HG02943 (cell line): ENCODE results near the gene RTN1.

Experiments used
- ATAC-seq: cut with Tn5 transposase; IDR thresholded peaks from one replicate; pipeline ENCODE4 v1.9.1; 2021; ENCODE audit warnings: mild to moderate bottlenecking, low read depth, moderate library complexity; ENCODE audit not compliant: unreplicated experiment

The RTN1 gene

GRCh38 chr14:59576332-59577294, 294.0 kb downstream of the RTN1 start, which contains the start of gene CCDC175:
CCDC175 (minus strand) TSS chr14:59576812; CDS start chr14:59576775, 37 bp downstream.
- peak; percentile 95 for ATAC-seq

GRCh38 chr14:59570122-59570521, 300.5 kb downstream of the RTN1 start:
- ATAC-seq: no peak

GRCh38 chr14:59566725-59567124, 303.9 kb downstream of the RTN1 start:
- no peak for ATAC-seq

GRCh38 chr14:59566296-59566695, 304.3 kb downstream of the RTN1 start:
- ATAC-seq: no peak

- no peak for ATAC-seq
Observed at GRCh38 chr14:59565087-59565486, 305.5 kb downstream of the RTN1 start.

- ATAC-seq: no peak
Observed at GRCh38 chr14:59564366-59564765, 306.2 kb downstream of the RTN1 start.

GRCh38 chr14:59547310-59547709, 323.3 kb downstream of the RTN1 start:
- no peak for ATAC-seq
